ENCODE data around the gene PPAN. TPM values are rescaled to one million over a fixed set of nuclear protein-coding genes. Genes with fewer than 3 reads are reported as not detected.

PPAN gene, protein sequence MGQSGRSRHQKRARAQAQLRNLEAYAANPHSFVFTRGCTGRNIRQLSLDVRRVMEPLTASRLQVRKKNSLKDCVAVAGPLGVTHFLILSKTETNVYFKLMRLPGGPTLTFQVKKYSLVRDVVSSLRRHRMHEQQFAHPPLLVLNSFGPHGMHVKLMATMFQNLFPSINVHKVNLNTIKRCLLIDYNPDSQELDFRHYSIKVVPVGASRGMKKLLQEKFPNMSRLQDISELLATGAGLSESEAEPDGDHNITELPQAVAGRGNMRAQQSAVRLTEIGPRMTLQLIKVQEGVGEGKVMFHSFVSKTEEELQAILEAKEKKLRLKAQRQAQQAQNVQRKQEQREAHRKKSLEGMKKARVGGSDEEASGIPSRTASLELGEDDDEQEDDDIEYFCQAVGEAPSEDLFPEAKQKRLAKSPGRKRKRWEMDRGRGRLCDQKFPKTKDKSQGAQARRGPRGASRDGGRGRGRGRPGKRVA
- total RNA-seq = 100 to 1,000 TPM in 1 of 4 donors, 10 to 100 TPM in 3; 11.7 to 147 (median 24.7) TPM

DNA sequence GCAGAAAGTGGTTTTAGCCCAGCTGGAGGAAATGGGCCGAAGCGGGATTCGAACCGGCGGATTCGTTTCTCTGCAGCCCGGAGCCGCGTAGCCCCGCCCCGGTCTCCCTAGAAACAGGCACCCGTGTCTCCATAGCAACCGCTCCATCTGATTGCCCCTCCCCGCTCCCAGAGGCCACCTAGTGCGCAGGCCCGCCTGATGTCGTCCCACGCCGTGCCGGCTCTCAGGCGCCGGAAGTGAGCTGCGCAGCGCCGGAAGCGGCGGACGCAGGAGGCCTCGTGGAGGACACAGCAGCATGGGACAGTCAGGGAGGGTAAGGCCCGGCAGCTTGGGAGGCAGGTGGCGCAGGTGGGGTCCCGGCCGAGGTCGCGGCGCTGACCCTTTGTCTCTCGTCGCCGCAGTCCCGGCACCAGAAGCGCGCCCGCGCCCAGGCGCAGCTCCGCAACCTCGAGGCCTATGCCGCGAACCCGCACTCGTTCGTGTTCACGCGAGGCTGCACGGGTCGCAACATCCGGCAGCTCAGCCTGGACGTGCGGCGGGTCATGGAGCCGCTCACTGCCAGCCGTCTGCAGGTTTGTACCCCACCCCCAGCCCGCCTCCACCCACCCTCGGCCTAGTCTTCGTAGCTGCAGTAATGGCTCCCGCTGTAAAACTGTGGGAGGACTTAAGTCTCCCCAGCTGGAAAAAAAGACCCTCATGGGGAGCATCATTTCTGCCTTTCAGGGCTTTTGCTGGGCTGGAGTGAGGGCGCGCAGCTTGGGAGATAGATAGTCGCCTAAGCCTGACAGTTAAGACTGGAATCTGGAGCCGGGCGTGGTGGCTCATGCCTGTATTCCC, at the start of gene PPAN:
PPAN (plus strand) TSS at position 263 of the 837 bp plus-strand sequence; CDS start at position 296, 33 bp downstream.
- Histone ChIP-seq H3K4me3 (peak within 1 kb of the TSS; percentile 72 to 86 (median 80)), H3K27ac (peak within 1 kb of the TSS; percentile 84 to 92 (median 88)), H3K36me3 (peaks cover 0 to 39% (median 0%) of the 10 kb centered on the region in 3 donors), H3K9me3 (no peaks in the 10 kb centered on the region), H3K4me1 (peaks cover 0 to 55% (median 25%) of the 10 kb centered on the region in 4 donors), H3K27me3 (no peaks in the 10 kb centered on the region)
- peak; percentile 95 to 100 (median 99) for DNase-seq
- TF ChIP-seq, protein P1, sequence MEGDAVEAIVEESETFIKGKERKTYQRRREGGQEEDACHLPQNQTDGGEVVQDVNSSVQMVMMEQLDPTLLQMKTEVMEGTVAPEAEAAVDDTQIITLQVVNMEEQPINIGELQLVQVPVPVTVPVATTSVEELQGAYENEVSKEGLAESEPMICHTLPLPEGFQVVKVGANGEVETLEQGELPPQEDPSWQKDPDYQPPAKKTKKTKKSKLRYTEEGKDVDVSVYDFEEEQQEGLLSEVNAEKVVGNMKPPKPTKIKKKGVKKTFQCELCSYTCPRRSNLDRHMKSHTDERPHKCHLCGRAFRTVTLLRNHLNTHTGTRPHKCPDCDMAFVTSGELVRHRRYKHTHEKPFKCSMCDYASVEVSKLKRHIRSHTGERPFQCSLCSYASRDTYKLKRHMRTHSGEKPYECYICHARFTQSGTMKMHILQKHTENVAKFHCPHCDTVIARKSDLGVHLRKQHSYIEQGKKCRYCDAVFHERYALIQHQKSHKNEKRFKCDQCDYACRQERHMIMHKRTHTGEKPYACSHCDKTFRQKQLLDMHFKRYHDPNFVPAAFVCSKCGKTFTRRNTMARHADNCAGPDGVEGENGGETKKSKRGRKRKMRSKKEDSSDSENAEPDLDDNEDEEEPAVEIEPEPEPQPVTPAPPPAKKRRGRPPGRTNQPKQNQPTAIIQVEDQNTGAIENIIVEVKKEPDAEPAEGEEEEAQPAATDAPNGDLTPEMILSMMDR (IDR thresholded peaks at IDR 0.05) = no peak
- TF ChIP-seq POLR2A (IDR thresholded peaks at IDR 0.05) = peak; percentile 30 to 32

DNA sequence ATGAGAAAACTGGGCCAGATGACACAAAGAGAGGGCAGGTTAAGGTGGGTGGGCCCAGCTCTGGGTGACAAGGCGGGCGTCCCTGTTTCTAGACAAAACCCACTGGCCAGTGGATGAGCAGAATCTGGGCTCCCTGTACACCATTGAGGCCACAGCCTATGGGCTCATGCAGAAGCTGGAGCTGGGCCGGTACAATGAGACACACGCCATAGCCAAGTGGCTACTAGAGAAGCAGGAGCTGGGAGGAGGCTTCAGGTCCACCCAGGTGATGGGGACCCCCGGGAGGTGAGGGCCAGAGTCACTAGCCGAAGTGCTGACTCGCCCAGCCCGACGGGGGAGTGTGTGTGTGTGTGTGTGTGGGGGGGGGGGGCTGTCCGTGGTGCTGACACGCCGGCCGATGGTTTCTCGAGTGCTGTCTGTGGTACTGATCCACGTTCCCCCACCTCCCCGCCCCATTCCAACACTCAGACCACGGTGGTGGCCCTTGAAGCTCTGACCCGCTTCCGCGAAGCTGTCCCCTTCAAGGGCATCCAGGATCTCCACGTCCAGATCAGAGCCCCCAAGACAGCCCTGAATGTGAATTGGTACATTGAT, 44.3 kb upstream of the PPAN start:
- Histone ChIP-seq H3K4me1 (no peaks in the 10 kb centered on the region), H3K27me3 (no peaks in the 10 kb centered on the region), H3K27ac (no peak overlapping the region), H3K4me3 (no peak overlapping the region), H3K9me3 (no peaks in the 10 kb centered on the region), H3K36me3 (no peaks in the 10 kb centered on the region)
- TF ChIP-seq POLR2A (IDR thresholded peaks at IDR 0.05) = no peak
- TF ChIP-seq, protein P1 (IDR thresholded peaks at IDR 0.05) = no peak
- no peak for DNase-seq

DNA sequence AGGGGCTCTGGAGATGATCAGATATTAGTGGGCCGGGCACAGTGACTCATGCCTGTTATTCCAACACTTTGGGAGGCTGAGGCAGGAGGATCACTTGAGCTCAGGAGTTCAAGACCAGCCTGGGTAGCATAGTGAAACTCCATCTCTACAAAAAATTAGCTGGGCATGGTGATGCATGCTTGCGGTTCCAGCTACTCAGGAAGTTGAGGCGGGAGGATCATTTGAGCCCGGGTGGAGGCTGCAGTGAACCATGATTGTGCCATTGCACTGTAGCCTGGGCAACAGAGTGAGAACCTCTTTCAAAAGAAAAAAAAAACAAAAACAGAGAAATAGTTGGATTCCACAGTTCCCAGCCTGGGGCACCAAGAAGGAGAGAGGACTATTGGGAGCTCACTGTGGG, 38.0 kb upstream of the PPAN start:
- TF ChIP-seq, protein P1 (IDR thresholded peaks at IDR 0.05) = no peak
- TF ChIP-seq POLR2A (IDR thresholded peaks at IDR 0.05) = no peak
- no peaks in the 10 kb centered on the region for H3K27me3 ChIP-seq
- H3K27ac ChIP-seq = no peak overlapping the region

DNA sequence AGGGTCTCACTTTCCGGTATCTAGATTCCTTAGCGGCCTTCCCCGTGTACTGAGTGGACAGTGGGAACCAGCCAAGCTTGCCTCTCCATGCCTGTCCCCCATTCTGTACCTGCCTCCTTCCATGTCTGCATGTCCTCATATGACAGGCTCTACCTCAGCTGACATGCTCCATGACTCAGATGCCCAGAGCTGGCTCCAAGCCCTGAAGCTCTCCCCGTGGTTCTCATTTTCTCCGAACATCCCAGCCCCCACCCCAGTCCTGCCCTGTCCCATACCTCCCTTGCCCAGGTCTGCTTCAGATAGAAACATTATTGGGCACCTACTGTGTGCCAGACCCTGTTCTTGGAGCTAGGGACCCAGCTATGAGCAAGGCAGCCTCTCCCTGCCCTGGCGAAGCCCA, 37.1 kb upstream of the PPAN start:
- H3K27me3 ChIP-seq = no peaks in the 10 kb centered on the region
- H3K9me3 ChIP-seq = peaks cover 0 to 6% (median 2%) of the 10 kb centered on the region in 4 donors
- H3K36me3 ChIP-seq = no peaks in the 10 kb centered on the region

More for the DNA sequence above, 38.0 kb upstream of the PPAN start:
- no peaks in the 10 kb centered on the region for H3K4me1 ChIP-seq
- no peaks in the 10 kb centered on the region for H3K36me3 ChIP-seq
- DNase-seq = no peak
- no peaks in the 10 kb centered on the region for H3K9me3 ChIP-seq
- H3K4me3 ChIP-seq = no peak overlapping the region

More for the DNA sequence above, 37.1 kb upstream of the PPAN start:
- TF ChIP-seq, protein P1 (IDR thresholded peaks at IDR 0.05) = no peak
- TF ChIP-seq POLR2A (IDR thresholded peaks at IDR 0.05) = no peak
- no peaks in the 10 kb centered on the region for H3K4me1 ChIP-seq
- DNase-seq = no peak
- no peak overlapping the region for H3K4me3 ChIP-seq
- no peak overlapping the region for H3K27ac ChIP-seq

Data from Peyer's patch (tissue), 4 donors.